Hepatocyte (in vitro differentiated cells): Measurements from ENCODE around the gene MICU1. TPM values are rescaled to one million over a fixed set of nuclear protein-coding genes. Genes with fewer than 3 reads are reported as not detected.

Experiments used
- DNase-seq: peaks from one replicate; pipeline ENCODE4 v3.0.0-alpha.2; 2016; ENCODE audit warnings: low spot score
- H2AFZ ChIP-seq: fragments of 200-600 bp; sonication (generic); 2 replicates; pipeline ENCODE4 v1.6.0; 2016; ENCODE audit warnings: antibody characterized with exemption, mild to moderate bottlenecking
- H3K27ac ChIP-seq: fragments of 200-600 bp; sonication (generic); 2 replicates; pipeline ENCODE4 v1.5.1; 2016; ENCODE audit warnings: mild to moderate bottlenecking
- H3K27me3 ChIP-seq: fragments of 200-600 bp; sonication (generic); 2 replicates; pipeline ENCODE4 v1.6.1; 2016
- H3K36me3 ChIP-seq: fragments of 200-600 bp; sonication (generic); replicated peaks from 2 replicates; pipeline ENCODE4 v1.5.1; 2016; ENCODE audit warnings: low read depth; ENCODE audit not compliant: insufficient read depth
- H3K4me1 ChIP-seq: fragments of 200-600 bp; sonication (generic); 2 replicates; pipeline ENCODE4 v1.5.1; 2016; ENCODE audit warnings: mild to moderate bottlenecking, moderate library complexity; ENCODE audit not compliant: insufficient read depth
- H3K4me2 ChIP-seq: fragments of 200-600 bp; sonication (generic); 2 replicates; pipeline ENCODE4 v1.6.0; 2016
- H3K4me3 ChIP-seq: fragments of 200-600 bp; sonication (generic); 2 replicates; pipeline ENCODE4 v1.5.1; 2016; ENCODE audit warnings: mild to moderate bottlenecking
- H3K79me2 ChIP-seq: fragments of 200-600 bp; sonication (generic); 2 replicates; pipeline ENCODE4 v1.6.0; 2017; ENCODE audit warnings: mild to moderate bottlenecking
- H3K9me2 ChIP-seq: fragments of 200-600 bp; sonication (generic); replicated peaks from 2 replicates; pipeline ENCODE4 v1.6.0; 2017; ENCODE audit warnings: mild to moderate bottlenecking; ENCODE audit not compliant: insufficient read depth
- H3K9me3 ChIP-seq: fragments of 200-600 bp; sonication (generic); 2 replicates; pipeline ENCODE4 v1.5.1; 2016; ENCODE audit warnings: low read depth, mild to moderate bottlenecking
- H4K20me1 ChIP-seq: fragments of 200-600 bp; sonication (generic); 2 replicates; pipeline ENCODE4 v1.6.0; 2016; ENCODE audit warnings: mild to moderate bottlenecking; ENCODE audit not compliant: insufficient read depth, poor library complexity, severe bottlenecking
- EZH2 ChIP-seq: fragments of 200-600 bp; sonication (generic); IDR thresholded peaks from 2 replicates; pipeline ENCODE4 v1.6.1; 2016; ENCODE audit warnings: antibody characterized with exemption, mild to moderate bottlenecking, borderline replicate concordance
- EZH2phosphoT487 ChIP-seq: fragments of 200-600 bp; sonication (generic); IDR thresholded peaks from one replicate; pipeline ENCODE4 v1.6.1; 2018; ENCODE audit warnings: antibody characterized with exemption, mild to moderate bottlenecking, low read depth, moderate library complexity; ENCODE audit not compliant: unreplicated experiment, severe bottlenecking
- WGBS: methylation state at CpG from one replicate; pipeline ENCODE4 v1.1.6; 2016; ENCODE audit warnings: low lambda C conversion rate; ENCODE audit errors: missing lambda C conversion rate; 5-methylcytosine and 5-hydroxymethylcytosine counted together
- polyA plus RNA-seq: library from polyadenylated mRNA; unstranded; fragments of >200 nt; fragmentation: Nextera tagmentation; extraction: Ambion mirVana; gene quantifications from 2 replicates; pipeline ENCODE4 v1.2.1, GENCODE V29; 2016
- total RNA-seq: library from RNA; depleted of rRNA; stranded (reverse); fragments of >200 nt; gene quantifications from 2 replicates; pipeline ENCODE4 v1.2.3, GENCODE V29; 2014
- TF ChIP-seq, protein P1 (sequence below): fragments of 200-600 bp; sonication (generic); IDR thresholded peaks from 2 replicates; pipeline ENCODE4 v1.5.1; 2016; ENCODE audit warnings: antibody characterized with exemption, mild to moderate bottlenecking; ENCODE audit not compliant: poor library complexity

MICU1 gene
- total and polyA plus RNA-seq, 2 experiments from 2014 or later = 34.0 to 60.1 TPM

DNA sequence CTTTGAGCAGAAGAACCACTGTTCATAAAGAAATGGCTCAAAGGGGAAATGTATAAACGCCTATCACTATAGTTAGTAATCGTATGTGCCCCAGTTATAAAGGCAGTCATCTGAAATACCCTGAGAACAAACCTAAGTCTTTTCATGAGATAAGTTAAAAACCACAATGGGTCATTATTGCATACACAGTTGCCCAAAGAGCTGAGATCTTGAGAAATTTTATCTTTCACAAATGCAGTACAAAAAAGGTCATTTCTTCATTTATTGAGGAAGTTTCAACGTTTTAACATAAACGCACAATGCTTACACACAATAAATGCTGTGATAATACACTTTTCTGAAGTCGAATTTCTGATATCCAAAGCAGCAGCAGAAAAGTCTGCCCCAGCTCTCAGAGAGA, 114.4 kb downstream of the MICU1 start:
- no peaks in the 10 kb centered on the region for H4K20me1 ChIP-seq
- no peaks in the 10 kb centered on the region for H3K4me1 ChIP-seq
- H2AFZ ChIP-seq = no peak overlapping the region
- WGBS = 86% methylated on average over 5 of the region's 5 CpGs
- no peak overlapping the region for H3K4me3 ChIP-seq
- no peaks in the 10 kb centered on the region for H3K36me3 ChIP-seq
- TF ChIP-seq, protein P1, sequence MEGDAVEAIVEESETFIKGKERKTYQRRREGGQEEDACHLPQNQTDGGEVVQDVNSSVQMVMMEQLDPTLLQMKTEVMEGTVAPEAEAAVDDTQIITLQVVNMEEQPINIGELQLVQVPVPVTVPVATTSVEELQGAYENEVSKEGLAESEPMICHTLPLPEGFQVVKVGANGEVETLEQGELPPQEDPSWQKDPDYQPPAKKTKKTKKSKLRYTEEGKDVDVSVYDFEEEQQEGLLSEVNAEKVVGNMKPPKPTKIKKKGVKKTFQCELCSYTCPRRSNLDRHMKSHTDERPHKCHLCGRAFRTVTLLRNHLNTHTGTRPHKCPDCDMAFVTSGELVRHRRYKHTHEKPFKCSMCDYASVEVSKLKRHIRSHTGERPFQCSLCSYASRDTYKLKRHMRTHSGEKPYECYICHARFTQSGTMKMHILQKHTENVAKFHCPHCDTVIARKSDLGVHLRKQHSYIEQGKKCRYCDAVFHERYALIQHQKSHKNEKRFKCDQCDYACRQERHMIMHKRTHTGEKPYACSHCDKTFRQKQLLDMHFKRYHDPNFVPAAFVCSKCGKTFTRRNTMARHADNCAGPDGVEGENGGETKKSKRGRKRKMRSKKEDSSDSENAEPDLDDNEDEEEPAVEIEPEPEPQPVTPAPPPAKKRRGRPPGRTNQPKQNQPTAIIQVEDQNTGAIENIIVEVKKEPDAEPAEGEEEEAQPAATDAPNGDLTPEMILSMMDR = no peak
- TF ChIP-seq EZH2phosphoT487 = no peak
- no peak for TF ChIP-seq EZH2
- no peak for DNase-seq
- no peaks in the 10 kb centered on the region for H3K79me2 ChIP-seq
- H3K27ac ChIP-seq = no peak overlapping the region
- no peak overlapping the region for H3K4me2 ChIP-seq
- H3K9me3 ChIP-seq = no peaks in the 10 kb centered on the region
- H3K27me3 ChIP-seq = no peaks in the 10 kb centered on the region
- H3K9me2 ChIP-seq = no peaks in the 10 kb centered on the region

GRCh38 chr10:72509941-72510340, 115.9 kb downstream of the MICU1 start:
- WGBS = 97% methylated on average over 1 of the region's 1 CpG

DNA sequence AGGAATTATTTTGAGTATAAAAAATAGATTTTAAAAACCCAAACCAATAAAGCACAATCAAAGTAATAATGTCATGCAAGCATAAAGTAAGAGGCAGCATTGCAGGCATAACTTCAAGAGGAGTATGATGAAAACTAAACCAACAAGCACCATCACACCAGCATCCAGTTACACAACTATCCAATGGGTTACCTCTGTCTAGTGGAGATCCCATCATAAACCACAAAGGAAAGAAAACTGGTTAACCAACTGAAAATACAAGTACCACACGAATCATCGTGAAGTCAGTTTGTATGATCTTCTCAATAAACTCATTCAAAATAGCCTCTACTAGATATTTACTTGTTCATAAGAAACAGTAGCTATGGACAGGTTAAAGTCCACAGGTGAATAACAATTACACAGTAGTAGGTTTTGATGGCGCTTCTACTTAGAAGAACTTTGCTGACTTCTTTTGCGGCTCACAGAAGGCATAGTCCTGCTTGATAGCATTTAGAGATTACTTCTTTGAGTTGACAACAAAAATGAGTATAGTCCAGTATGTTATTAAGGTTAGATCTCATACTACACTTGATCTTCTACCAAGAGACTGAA, 116.6 kb downstream of the MICU1 start:
- 93% methylated on average over 4 of the region's 4 CpGs for WGBS
- Histone ChIP-seq H3K4me1 (no peaks in the 10 kb centered on the region), H3K9me2 (no peaks in the 10 kb centered on the region), H3K27ac (no peak overlapping the region), H4K20me1 (no peaks in the 10 kb centered on the region), H3K4me2 (no peak overlapping the region), H3K9me3 (no peaks in the 10 kb centered on the region), H3K4me3 (no peak overlapping the region), H3K79me2 (no peaks in the 10 kb centered on the region), H3K36me3 (no peaks in the 10 kb centered on the region), H2AFZ (no peak overlapping the region), H3K27me3 (no peaks in the 10 kb centered on the region)
- no peak for DNase-seq
- TF ChIP-seq EZH2 = no peak
- no peak for TF ChIP-seq EZH2phosphoT487
- TF ChIP-seq, protein P1 = no peak

More at GRCh38 chr10:72509941-72510340, 115.9 kb downstream of the MICU1 start:
- TF ChIP-seq EZH2phosphoT487 (no peak), EZH2 (no peak)
- TF ChIP-seq, protein P1 = no peak
- Histone ChIP-seq H3K9me3 (no peaks in the 10 kb centered on the region), H3K4me1 (no peaks in the 10 kb centered on the region), H3K4me2 (no peak overlapping the region), H3K36me3 (no peaks in the 10 kb centered on the region), H3K4me3 (no peak overlapping the region), H3K27ac (no peak overlapping the region), H3K27me3 (no peaks in the 10 kb centered on the region), H3K9me2 (no peaks in the 10 kb centered on the region), H4K20me1 (no peaks in the 10 kb centered on the region), H3K79me2 (no peaks in the 10 kb centered on the region), H2AFZ (no peak overlapping the region)
- DNase-seq = no peak

DNA sequence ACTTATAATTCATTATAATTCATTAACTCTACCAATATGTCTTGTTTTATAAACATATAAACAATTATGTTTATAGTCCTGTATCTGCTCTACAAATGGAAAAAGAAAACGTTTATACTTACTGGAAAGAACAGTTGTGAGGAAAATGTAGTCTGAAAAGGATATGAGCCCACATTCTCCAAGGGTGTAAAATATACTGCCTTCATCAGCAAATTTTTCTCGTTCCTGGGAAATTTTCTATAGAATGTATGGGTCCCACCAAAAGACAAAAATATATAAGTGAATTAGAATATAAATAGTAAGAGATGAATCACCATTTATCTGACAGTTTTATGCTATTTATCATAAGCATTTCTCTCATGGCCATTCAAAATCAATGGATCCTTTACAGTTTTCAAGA, 117.8 kb downstream of the MICU1 start:
- H3K9me3 ChIP-seq = no peaks in the 10 kb centered on the region

More for the DNA sequence above, 117.8 kb downstream of the MICU1 start:
- no peak for DNase-seq
- TF ChIP-seq EZH2 (no peak), EZH2phosphoT487 (no peak)
- TF ChIP-seq, protein P1 = no peak
- 86% methylated on average over 2 of the region's 2 CpGs for WGBS
- no peaks in the 10 kb centered on the region for H3K4me1 ChIP-seq
- H3K79me2 ChIP-seq = no peaks in the 10 kb centered on the region
- H4K20me1 ChIP-seq = no peaks in the 10 kb centered on the region
- H3K27me3 ChIP-seq = no peaks in the 10 kb centered on the region
- no peaks in the 10 kb centered on the region for H3K36me3 ChIP-seq
- H3K4me3 ChIP-seq = no peak overlapping the region
- H2AFZ ChIP-seq = no peak overlapping the region
- H3K27ac ChIP-seq = no peak overlapping the region
- H3K9me2 ChIP-seq = no peaks in the 10 kb centered on the region
- H3K4me2 ChIP-seq = no peak overlapping the region
